Peyer's patch (tissue), 4 donors: ENCODE measurements around the gene PLEKHH3. TPM values are rescaled to one million over a fixed set of nuclear protein-coding genes. Genes with fewer than 3 reads are reported as not detected.
A peak's percentile ranks its signal among the peaks of the same experiment; 100 is the strongest.
"Not testable (repeated sequence)": the region's sequence is repeated elsewhere in the genome, so short reads cannot be mapped to it uniquely, and the experiment has no call there.

Experiments
- DNase-seq, 3 donors: peaks; one replicate each; pipeline ENCODE4 v3.0.0-alpha.2; 2017 to 2019
- H3K27ac ChIP-seq, 4 donors: fragments of 200-600 bp; sonication (generic); one replicate each; pipeline ENCODE4 v1.5.1; 2016 to 2019
- H3K27me3 ChIP-seq, 2 donors: fragments of 200-600 bp; sonication (generic); one replicate each; pipeline ENCODE4 v1.5.1; 2019
- H3K36me3 ChIP-seq, 3 donors: fragments of 200-600 bp; sonication (generic); one replicate each; pipeline ENCODE4 v1.5.1; 2016 to 2019
- H3K4me1 ChIP-seq, 4 donors: fragments of 200-600 bp; sonication (generic); one replicate each; pipeline ENCODE4 v1.5.1; 2016 to 2019
- H3K4me3 ChIP-seq, 4 donors: fragments of 200-600 bp; sonication (generic); 1 replicate in 3 of 4; 2 replicates in 1 of 4; pipeline ENCODE4 v1.5.1; 2016 to 2019; ENCODE audit warnings: mild to moderate bottlenecking in 1 of 4
- H3K9me3 ChIP-seq, 4 donors: fragments of 200-600 bp; sonication (generic); one replicate each; pipeline ENCODE4 v1.5.1; 2016 to 2019; ENCODE audit warnings: mild to moderate bottlenecking in 1 of 4
- POLR2A ChIP-seq, 2 donors: fragments of 450-650 bp; IDR thresholded peaks; one replicate each; pipeline ENCODE4 v1.5.1; 2017; ENCODE audit warnings: antibody characterized with exemption in 2 of 2, mild to moderate bottlenecking in 2 of 2, moderate library complexity in 2 of 2
- small RNA-seq, 2 donors: library from RNA; depleted of rRNA; stranded (forward); fragments of <200 nt; gene quantifications; one replicate each; pipeline ENCODE3, GENCODE V24; 2016
- total RNA-seq, 4 donors: library from RNA; depleted of rRNA; stranded (reverse); fragments of >200 nt; gene quantifications; one replicate each; pipeline ENCODE4 v1.1.0, GENCODE V29; 2016
- TF ChIP-seq, protein P1 (sequence below), 6 experiments: fragments of 450-650 bp in 4 of 6; fragments of 200-600 bp in 2 of 6; sonication (generic) in 1 of 6; IDR thresholded peaks; one replicate each; pipeline ENCODE4 v1.5.1; 2017 to 2019; ENCODE audit warnings: antibody characterized with exemption in 6 of 6, mild to moderate bottlenecking in 3 of 6, moderate library complexity in 1 of 6

PLEKHH3 gene
- total RNA-seq, 4 donors from 2014 or later: 3.5 to 14.0 (median 10.8) TPM

DNA sequence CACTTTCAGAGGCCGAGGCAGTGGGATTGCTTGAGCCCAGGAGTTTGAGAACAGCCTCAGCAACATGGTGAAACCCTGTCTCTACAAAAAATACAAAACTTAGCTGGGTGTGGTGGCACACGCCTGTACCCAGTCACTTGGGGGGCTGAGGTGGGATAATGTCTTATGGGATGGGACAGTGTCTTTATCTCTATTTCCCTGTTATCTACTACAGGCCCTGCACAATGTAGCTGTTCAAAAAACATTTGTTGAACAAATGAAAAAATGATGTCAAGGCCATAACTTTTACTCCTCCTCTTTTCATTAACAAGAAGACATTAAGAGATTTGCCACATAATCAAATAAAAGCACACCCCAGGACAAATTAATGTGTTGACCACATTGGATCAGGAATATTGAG is 53.5 kb downstream of the PLEKHH3 start:
- no peaks in the 10 kb centered on the region for H3K9me3 ChIP-seq
- H3K4me3 ChIP-seq: no peak overlapping the region
- H3K4me1 ChIP-seq: peaks cover 0 to 9% (median 0%) of the 10 kb centered on the region in 4 donors
- no peak for DNase-seq
- no peak overlapping the region for H3K27ac ChIP-seq
- no peak for TF ChIP-seq POLR2A (IDR thresholded peaks at IDR 0.05)
- no peaks in the 10 kb centered on the region for H3K36me3 ChIP-seq
- no peaks in the 10 kb centered on the region for H3K27me3 ChIP-seq

DNA sequence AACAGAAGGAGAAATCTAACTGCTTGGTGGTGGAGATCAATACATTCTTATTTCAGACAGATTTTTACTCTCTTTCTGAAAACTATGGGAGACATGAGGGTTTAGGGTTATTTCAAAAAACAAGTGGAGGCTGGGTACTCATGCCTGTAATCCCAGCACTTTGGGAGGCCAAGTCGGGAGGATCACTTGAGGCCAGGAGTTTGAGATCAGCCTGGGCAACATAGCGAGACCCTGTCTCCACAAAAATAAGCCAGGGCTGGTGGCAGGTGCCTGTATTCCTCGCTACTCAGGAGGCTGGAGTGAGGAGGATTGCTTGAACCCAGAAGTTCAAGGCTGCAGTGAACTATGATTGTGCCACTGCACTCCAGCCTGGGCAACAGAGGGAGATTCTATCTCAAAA is 54.8 kb downstream of the PLEKHH3 start:
- H3K4me3 ChIP-seq, H3K36me3 ChIP-seq, H3K9me3 ChIP-seq, DNase-seq, H3K27ac ChIP-seq, H3K27me3 ChIP-seq: not testable (repeated sequence)
- peaks cover 0 to 13% (median 0%) of the 10 kb centered on the region in 4 donors for H3K4me1 ChIP-seq

DNA sequence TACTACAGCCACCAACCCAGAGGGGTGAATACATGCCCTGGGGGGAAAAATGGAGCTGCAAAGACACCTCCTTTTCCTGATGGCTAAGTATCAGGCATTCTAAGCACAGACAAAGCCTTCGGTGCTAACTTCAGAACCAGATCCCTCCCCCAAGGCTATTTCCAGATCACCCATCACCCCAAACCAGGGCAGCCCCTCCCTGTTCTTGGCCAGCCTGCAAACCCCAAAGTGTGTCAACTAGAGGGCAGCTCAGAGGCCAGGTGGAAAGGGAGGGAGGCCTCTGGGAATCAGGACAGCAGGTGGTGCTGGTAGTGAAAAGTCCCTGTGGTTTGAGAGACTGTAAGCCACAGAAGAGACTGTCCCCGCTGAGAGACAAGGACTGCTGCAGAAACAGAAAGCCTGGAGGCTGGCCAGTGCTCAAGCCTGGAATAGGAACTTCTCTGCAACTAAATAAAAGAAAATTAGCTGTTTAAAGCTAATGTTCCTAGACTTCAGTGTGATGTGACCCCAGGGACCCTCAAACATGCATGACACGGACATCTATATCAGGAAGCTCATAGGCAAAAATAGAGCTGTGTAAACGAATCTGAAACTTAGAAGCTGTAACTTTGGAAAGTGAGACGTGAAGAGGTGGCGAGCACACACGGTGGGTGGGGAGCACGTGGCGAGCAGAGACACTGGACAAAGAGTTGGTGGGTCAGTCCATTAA is 58.2 kb downstream of the PLEKHH3 start:
- Histone ChIP-seq H3K9me3 (no peaks in the 10 kb centered on the region), H3K27me3 (no peaks in the 10 kb centered on the region), H3K36me3 (peaks cover 0 to 23% (median 0%) of the 10 kb centered on the region in 3 donors), H3K27ac (peak overlapping the region in 1 of 4 donors; percentile 2), H3K4me1 (peaks cover 0 to 13% (median 0%) of the 10 kb centered on the region in 4 donors), H3K4me3 (no peak overlapping the region)
- TF ChIP-seq, protein P1, sequence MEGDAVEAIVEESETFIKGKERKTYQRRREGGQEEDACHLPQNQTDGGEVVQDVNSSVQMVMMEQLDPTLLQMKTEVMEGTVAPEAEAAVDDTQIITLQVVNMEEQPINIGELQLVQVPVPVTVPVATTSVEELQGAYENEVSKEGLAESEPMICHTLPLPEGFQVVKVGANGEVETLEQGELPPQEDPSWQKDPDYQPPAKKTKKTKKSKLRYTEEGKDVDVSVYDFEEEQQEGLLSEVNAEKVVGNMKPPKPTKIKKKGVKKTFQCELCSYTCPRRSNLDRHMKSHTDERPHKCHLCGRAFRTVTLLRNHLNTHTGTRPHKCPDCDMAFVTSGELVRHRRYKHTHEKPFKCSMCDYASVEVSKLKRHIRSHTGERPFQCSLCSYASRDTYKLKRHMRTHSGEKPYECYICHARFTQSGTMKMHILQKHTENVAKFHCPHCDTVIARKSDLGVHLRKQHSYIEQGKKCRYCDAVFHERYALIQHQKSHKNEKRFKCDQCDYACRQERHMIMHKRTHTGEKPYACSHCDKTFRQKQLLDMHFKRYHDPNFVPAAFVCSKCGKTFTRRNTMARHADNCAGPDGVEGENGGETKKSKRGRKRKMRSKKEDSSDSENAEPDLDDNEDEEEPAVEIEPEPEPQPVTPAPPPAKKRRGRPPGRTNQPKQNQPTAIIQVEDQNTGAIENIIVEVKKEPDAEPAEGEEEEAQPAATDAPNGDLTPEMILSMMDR (IDR thresholded peaks at IDR 0.05): peak in 5 of 6 experiments; percentile 5 to 49 (median 36)
- TF ChIP-seq POLR2A (IDR thresholded peaks at IDR 0.05): no peak
- peak; percentile 37 to 73 (median 56) for DNase-seq

DNA sequence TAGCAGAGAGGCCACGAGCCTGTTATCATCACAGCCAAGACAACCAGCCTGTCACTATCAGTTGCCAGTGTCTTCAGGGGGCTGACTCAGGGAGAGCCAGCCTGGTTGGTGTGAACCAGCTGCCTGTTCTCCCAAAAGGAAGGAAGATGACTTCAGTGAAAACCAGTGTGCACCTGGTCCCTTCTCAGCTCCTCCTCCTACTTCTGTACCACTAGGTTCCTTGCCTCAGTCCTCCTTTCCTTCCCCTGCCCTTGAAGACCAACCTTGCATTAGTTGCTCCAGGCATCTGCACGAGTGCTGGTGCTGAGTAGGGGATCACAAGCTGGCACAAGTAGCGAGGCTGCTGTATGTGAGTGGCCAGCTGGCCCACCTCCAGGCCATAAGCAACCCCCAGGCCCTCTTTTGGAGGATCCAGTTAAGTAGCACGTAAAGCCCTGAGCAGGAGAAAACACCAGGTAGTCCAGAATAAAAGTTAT is 58.8 kb downstream of the PLEKHH3 start:
- Histone ChIP-seq H3K27ac (peak overlapping the region in 1 of 4 donors; percentile 2), H3K27me3 (no peaks in the 10 kb centered on the region), H3K4me1 (peaks cover 0 to 13% (median 0%) of the 10 kb centered on the region in 4 donors), H3K4me3 (no peak overlapping the region), H3K36me3 (peaks cover 0 to 29% (median 0%) of the 10 kb centered on the region in 3 donors), H3K9me3 (no peaks in the 10 kb centered on the region)
- TF ChIP-seq POLR2A (IDR thresholded peaks at IDR 0.05): no peak
- TF ChIP-seq, protein P1 (IDR thresholded peaks at IDR 0.05): no peak
- no peak for DNase-seq

Small RNAs within 50 kb of the gene (small RNA-seq; reads per million reads assigned to genes)
- 0 reads per million in 2 donors for gene MIR6780A

Other genes starting within 250 kb of the PLEKHH3 start
- 100 to 1,000 TPM; 121 to 251 (median 204) TPM for gene ATP6V0A1, start 218.1 kb downstream of the PLEKHH3 start, total RNA-seq
- 10 to 100 TPM; 12.4 to 79.2 (median 62.7) TPM for gene NAGLU, start 140.8 kb downstream of the PLEKHH3 start, total RNA-seq
- gene HSD17B1, start 124.1 kb downstream of the PLEKHH3 start, total RNA-seq: 1 to 10 TPM in 2 of 4 donors, under 1 TPM in 1, not detected in 1; 0.94 to 3.9 (median 1.7) TPM
- 10 to 100 TPM; 42.1 to 95.4 (median 80.2) TPM for gene COASY, start 114.8 kb downstream of the PLEKHH3 start, total RNA-seq
- 100 to 1,000 TPM in 3 of 4 donors, 10 to 100 TPM in 1; 65.2 to 180 (median 133) TPM for gene MLX, start 109.9 kb downstream of the PLEKHH3 start, total RNA-seq
- 1 to 10 TPM in 2 of 4 donors, not detected in 2; 1.2 to 1.5 TPM for gene PSMC3IP, start 99.3 kb downstream of the PLEKHH3 start, total RNA-seq
- gene RETREG3, start 67.6 kb downstream of the PLEKHH3 start, total RNA-seq: 10 to 100 TPM; 31.4 to 66.6 (median 55.8) TPM
- gene TUBG1, start 67.3 kb downstream of the PLEKHH3 start, total RNA-seq: 10 to 100 TPM; 19.8 to 64.4 (median 37.9) TPM
- gene TUBG2, start 17.7 kb downstream of the PLEKHH3 start, total RNA-seq: 10 to 100 TPM in 3 of 4 donors, 1 to 10 TPM in 1; 5.6 to 79.2 (median 16.6) TPM
- 1 to 10 TPM in 1 of 4 donors, under 1 TPM in 1, not detected in 2; 0.40 to 2.8 TPM for gene CCR10, start 4.8 kb upstream of the PLEKHH3 start, total RNA-seq
- gene CNTNAP1, start 5.5 kb upstream of the PLEKHH3 start, total RNA-seq: 1 to 10 TPM in 3 of 4 donors, under 1 TPM in 1; 0.35 to 5.0 (median 1.3) TPM
- 100 to 1,000 TPM in 1 of 4 donors, 10 to 100 TPM in 3; 33.5 to 120 (median 64.4) TPM for gene EZH1, start 68.0 kb upstream of the PLEKHH3 start, total RNA-seq
- gene RAMP2, start 84.2 kb upstream of the PLEKHH3 start, total RNA-seq: 1 to 10 TPM; 2.3 to 9.9 (median 4.3) TPM
- 10 to 100 TPM; 34.7 to 82.1 (median 67.5) TPM for gene VPS25, start 96.5 kb upstream of the PLEKHH3 start, total RNA-seq
- gene WNK4, start 103.6 kb upstream of the PLEKHH3 start, total RNA-seq: 10 to 100 TPM in 3 of 4 donors, 1 to 10 TPM in 1; 7.2 to 56.0 (median 28.7) TPM
- gene COA3, start 121.7 kb upstream of the PLEKHH3 start, total RNA-seq: 100 to 1,000 TPM in 3 of 4 donors, 10 to 100 TPM in 1; 68.5 to 156 (median 139) TPM
- not detected for gene CNTD1, start 121.9 kb upstream of the PLEKHH3 start, total RNA-seq
- 100 to 1,000 TPM in 3 of 4 donors, 10 to 100 TPM in 1; 81.6 to 171 (median 122) TPM for gene BECN1, start 147.3 kb upstream of the PLEKHH3 start, total RNA-seq
- gene PSME3, start 156.4 kb upstream of the PLEKHH3 start, total RNA-seq: 10 to 100 TPM; 45.6 to 75.9 (median 59.8) TPM
- 1 to 10 TPM in 2 of 4 donors, under 1 TPM in 1, not detected in 1; 0.70 to 2.3 (median 1.6) TPM for gene AOC2, start 167.6 kb upstream of the PLEKHH3 start, total RNA-seq
- 10 to 100 TPM in 1 of 4 donors, 1 to 10 TPM in 3; 3.3 to 11.4 (median 7.0) TPM for gene AOC3, start 174.2 kb upstream of the PLEKHH3 start, total RNA-seq
- gene G6PC1, start 223.8 kb upstream of the PLEKHH3 start, total RNA-seq: 10 to 100 TPM in 3 of 4 donors, 1 to 10 TPM in 1; 2.5 to 97.8 (median 66.0) TPM